Measurements from ENCODE around the gene RASGRP2. TPM values are rescaled to one million over a fixed set of nuclear protein-coding genes. Genes with fewer than 3 reads are reported as not detected.

The RASGRP2 gene
- total RNA-seq, 2 experiments from 2014 or later: 668 to 672 TPM

DNA sequence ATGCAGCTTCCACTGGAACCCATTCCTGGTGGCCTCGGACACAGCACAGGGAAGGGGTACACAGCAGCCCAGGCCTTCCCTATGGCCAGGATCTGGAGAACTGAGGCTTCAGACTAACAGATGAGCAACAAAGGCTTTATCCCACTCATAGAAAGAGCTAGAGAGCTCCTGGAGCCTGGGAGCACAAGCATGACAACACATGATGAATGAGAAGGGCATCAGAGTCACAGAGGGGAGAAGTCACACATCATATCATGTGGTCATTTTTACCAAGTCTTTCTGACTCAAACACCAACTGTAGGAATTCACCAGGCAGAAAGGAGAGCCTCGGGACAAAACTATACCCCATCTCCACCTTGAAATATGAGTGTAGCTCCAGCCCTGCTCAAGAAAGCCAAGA lies 64.1 kb downstream of the RASGRP2 start:
- Histone ChIP-seq H3K27ac (ENCODE audit: low read depth in 1 of 2, low read length in 2 of 2) (no peak overlapping the region), H3K9me3 (ENCODE audit: control insufficient read depth in 1 of 2, insufficient read depth in 1 of 2, low read length in 2 of 2) (no peaks in the 10 kb centered on the region), H3K36me3 (ENCODE audit: insufficient read depth, low read length) (no peaks in the 10 kb centered on the region), H3K4me1 (ENCODE audit: insufficient read depth, low read length) (no peaks in the 10 kb centered on the region), H3K27me3 (ENCODE audit: control insufficient read depth in 1 of 2, insufficient read depth in 2 of 2, low read length in 2 of 2) (peaks cover 3 to 12% of the 10 kb centered on the region in 2 experiments), H3K4me3 (ENCODE audit: low read length) (no peak overlapping the region)
- Mint-ChIP-seq H3K9me3 (no peaks in the 10 kb centered on the region), H3K4me3 (no peak overlapping the region), H3K27me3 (peaks cover 36% of the 10 kb centered on the region), H3K27ac (no peak overlapping the region), H3K36me3 (ENCODE audit: low read depth) (no peaks in the 10 kb centered on the region), H3K4me1 (ENCODE audit: low read depth) (no peaks in the 10 kb centered on the region)
- TF ChIP-seq, protein P1, sequence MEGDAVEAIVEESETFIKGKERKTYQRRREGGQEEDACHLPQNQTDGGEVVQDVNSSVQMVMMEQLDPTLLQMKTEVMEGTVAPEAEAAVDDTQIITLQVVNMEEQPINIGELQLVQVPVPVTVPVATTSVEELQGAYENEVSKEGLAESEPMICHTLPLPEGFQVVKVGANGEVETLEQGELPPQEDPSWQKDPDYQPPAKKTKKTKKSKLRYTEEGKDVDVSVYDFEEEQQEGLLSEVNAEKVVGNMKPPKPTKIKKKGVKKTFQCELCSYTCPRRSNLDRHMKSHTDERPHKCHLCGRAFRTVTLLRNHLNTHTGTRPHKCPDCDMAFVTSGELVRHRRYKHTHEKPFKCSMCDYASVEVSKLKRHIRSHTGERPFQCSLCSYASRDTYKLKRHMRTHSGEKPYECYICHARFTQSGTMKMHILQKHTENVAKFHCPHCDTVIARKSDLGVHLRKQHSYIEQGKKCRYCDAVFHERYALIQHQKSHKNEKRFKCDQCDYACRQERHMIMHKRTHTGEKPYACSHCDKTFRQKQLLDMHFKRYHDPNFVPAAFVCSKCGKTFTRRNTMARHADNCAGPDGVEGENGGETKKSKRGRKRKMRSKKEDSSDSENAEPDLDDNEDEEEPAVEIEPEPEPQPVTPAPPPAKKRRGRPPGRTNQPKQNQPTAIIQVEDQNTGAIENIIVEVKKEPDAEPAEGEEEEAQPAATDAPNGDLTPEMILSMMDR (IDR thresholded peaks at IDR 0.05): no peak
- ATAC-seq (ENCODE audit: poor library complexity): no peak
- DNase-seq: no peak
- CTCF ChIA-PET: no interaction called here
- POLR2A ChIA-PET: no interaction called here
- intact Hi-C loops (cut with DNase I, micrococcal nuclease): no loop called here

DNA sequence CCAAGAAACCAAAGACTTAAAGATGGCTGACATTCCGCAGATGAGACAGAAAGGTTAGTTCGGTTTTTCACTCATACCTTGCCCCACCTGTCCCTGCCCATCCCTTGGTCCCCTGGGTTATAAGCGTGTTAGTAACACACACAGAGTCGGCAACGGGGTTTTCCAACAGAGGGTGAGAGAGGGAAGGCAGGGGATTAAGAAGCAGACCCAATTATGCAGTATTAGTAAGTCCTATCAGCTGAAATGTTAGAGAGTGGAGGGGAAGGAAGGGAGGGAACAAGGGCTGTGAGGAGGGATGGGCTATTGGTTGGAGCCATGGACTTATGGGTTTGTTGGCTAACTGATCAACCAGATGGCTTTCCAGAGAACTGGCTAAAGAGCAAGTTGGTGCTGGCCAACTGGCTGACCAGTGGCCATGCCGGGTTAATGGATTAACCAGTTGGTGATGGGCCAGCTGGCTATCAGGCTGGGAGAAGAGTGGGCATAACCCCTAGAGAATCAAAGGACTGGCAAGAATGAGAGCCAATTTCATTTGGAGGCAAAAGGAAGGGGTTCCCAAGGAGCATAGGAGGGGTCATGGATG lies 66.4 kb downstream of the RASGRP2 start:
- TF ChIP-seq, protein P1 (IDR thresholded peaks at IDR 0.05): no peak
- intact Hi-C loops (cut with DNase I, micrococcal nuclease): no loop called here
- ATAC-seq (ENCODE audit: poor library complexity): no peak
- DNase-seq: no peak
- H3K4me1 ChIP-seq (ENCODE audit: insufficient read depth, low read length): no peaks in the 10 kb centered on the region
- H3K36me3 ChIP-seq (ENCODE audit: insufficient read depth, low read length): no peaks in the 10 kb centered on the region
- peaks cover 11 to 15% of the 10 kb centered on the region in 2 experiments for H3K27me3 ChIP-seq (ENCODE audit: control insufficient read depth in 1 of 2, insufficient read depth in 2 of 2, low read length in 2 of 2)
- no peak overlapping the region for H3K4me3 ChIP-seq (ENCODE audit: low read length)
- H3K27me3 Mint-ChIP-seq: peaks cover 50% of the 10 kb centered on the region
- H3K27ac Mint-ChIP-seq: no peak overlapping the region
- H3K4me1 Mint-ChIP-seq (ENCODE audit: low read depth): no peaks in the 10 kb centered on the region
- CTCF ChIA-PET: interaction anchor here (1.0 kb wide), 1 partner anchor 11 kb away, joined by 3 read pairs; no protein-coding TSS in a partner anchor
- H3K27ac ChIP-seq (ENCODE audit: low read depth in 1 of 2, low read length in 2 of 2): no peak overlapping the region
- H3K36me3 Mint-ChIP-seq (ENCODE audit: low read depth): no peaks in the 10 kb centered on the region
- no peaks in the 10 kb centered on the region for H3K9me3 Mint-ChIP-seq
- no peak overlapping the region for H3K4me3 Mint-ChIP-seq
- POLR2A ChIA-PET: no interaction called here
- H3K9me3 ChIP-seq (ENCODE audit: control insufficient read depth in 1 of 2, insufficient read depth in 1 of 2, low read length in 2 of 2): no peaks in the 10 kb centered on the region

Other genes with a start within 250 kb of the RASGRP2 start
- gene SLC22A11, start 188.2 kb downstream of the RASGRP2 start, total RNA-seq: not detected
- not detected for gene SLC22A12, start 152.9 kb downstream of the RASGRP2 start, total RNA-seq
- gene NRXN2, start 20.9 kb downstream of the RASGRP2 start, total RNA-seq: under 1 TPM; 0.05 to 0.31 TPM
- gene PYGM, start 15.8 kb upstream of the RASGRP2 start, total RNA-seq: 1 to 10 TPM; 5.0 to 6.0 TPM
- gene SF1, start 34.4 kb upstream of the RASGRP2 start, total RNA-seq: 1,000 to 10,000 TPM; 1,632 to 1,657 TPM
- 10 to 100 TPM; 71.9 to 74.1 TPM for gene MAP4K2, start 59.1 kb upstream of the RASGRP2 start, total RNA-seq
- gene MEN1, start 66.4 kb upstream of the RASGRP2 start, total RNA-seq: 10 to 100 TPM; 16.4 to 17.7 TPM
- 1 to 10 TPM; 6.9 to 9.7 TPM for gene CDC42BPG, start 100.5 kb upstream of the RASGRP2 start, total RNA-seq
- gene EHD1, start 134.5 kb upstream of the RASGRP2 start, total RNA-seq: 100 to 1,000 TPM; 132 to 139 TPM
- 100 to 1,000 TPM; 189 to 198 TPM for gene ATG2A, start 173.1 kb upstream of the RASGRP2 start, total RNA-seq
- 10 to 100 TPM; 16.8 to 18.3 TPM for gene PPP2R5B, start 180.5 kb upstream of the RASGRP2 start, total RNA-seq
- gene GPHA2, start 191.8 kb upstream of the RASGRP2 start, total RNA-seq: under 1 TPM; 0.49 to 0.56 TPM
- gene MAJIN, start 228.0 kb upstream of the RASGRP2 start, total RNA-seq: under 1 TPM; 0.50 to 0.55 TPM

All from CD4-positive, alpha-beta T cell (primary cell).